ENCODE results near the gene OGA.

OGA gene

GRCh38 chr10:101782811-101783735 lies 35.2 kb downstream of the OGA start, which contains the start of gene NPM3:
TSS of gene NPM3 (minus strand) at chr10:101783446. CDS start at chr10:101783390, 56 bp downstream.
- peak within 1 kb of the TSS; percentile 93 for H3K4me3 ChIP-seq (ENCODE audit: low read depth, low read length)
- TF ChIP-seq, protein P1, sequence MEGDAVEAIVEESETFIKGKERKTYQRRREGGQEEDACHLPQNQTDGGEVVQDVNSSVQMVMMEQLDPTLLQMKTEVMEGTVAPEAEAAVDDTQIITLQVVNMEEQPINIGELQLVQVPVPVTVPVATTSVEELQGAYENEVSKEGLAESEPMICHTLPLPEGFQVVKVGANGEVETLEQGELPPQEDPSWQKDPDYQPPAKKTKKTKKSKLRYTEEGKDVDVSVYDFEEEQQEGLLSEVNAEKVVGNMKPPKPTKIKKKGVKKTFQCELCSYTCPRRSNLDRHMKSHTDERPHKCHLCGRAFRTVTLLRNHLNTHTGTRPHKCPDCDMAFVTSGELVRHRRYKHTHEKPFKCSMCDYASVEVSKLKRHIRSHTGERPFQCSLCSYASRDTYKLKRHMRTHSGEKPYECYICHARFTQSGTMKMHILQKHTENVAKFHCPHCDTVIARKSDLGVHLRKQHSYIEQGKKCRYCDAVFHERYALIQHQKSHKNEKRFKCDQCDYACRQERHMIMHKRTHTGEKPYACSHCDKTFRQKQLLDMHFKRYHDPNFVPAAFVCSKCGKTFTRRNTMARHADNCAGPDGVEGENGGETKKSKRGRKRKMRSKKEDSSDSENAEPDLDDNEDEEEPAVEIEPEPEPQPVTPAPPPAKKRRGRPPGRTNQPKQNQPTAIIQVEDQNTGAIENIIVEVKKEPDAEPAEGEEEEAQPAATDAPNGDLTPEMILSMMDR (IDR thresholded peaks at IDR 0.05; ENCODE audit: low read depth, low read length): no peak

DNA sequence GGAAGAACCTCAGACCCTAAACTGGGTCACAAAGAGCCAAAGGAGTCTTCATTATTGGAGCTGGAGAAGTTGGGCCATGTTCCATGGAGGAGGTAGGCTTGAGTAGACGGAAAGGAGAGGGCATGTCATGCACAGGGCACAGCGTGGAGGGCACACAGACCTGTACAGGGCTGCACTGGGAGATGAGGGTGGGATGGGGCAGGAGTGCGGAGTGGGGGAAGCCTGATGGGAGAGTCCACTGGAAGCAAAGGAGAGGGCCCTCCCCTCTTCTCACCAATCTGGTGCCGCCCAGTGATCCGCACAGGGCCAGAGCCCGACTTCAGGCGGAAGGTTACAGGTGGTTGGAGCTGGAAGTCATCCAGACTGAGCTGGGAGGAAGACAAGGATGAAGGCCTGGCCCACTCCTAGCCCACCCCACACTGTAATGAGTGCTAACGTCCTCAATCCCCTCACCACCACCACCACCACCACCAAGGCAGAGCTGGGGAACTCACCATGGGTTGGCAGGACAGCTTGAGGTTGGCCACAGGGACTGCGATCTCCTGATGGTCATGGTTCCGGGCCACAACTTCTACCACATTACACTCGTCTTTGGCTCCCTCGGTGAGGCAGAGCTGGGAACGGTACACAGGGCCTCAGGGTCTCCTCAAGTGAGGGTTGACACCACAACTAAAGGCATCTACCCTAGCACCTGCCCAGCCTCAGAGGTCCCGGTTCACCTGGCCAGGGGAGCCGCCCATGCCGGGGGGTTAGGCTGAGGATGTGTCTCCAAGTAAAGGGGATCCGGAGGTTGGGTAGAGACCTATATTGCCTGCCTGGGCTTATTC lies 36.0 kb downstream of the OGA start:
- peak overlapping the region; percentile 93 for H3K4me3 ChIP-seq (ENCODE audit: low read depth, low read length)
- TF ChIP-seq, protein P1 (IDR thresholded peaks at IDR 0.05; ENCODE audit: low read depth, low read length): no peak

- TF ChIP-seq, protein P1 (IDR thresholded peaks at IDR 0.05; ENCODE audit: low read depth, low read length): no peak
Observed at GRCh38 chr10:101781655-101781983, 36.6 kb downstream of the OGA start.

DNA sequence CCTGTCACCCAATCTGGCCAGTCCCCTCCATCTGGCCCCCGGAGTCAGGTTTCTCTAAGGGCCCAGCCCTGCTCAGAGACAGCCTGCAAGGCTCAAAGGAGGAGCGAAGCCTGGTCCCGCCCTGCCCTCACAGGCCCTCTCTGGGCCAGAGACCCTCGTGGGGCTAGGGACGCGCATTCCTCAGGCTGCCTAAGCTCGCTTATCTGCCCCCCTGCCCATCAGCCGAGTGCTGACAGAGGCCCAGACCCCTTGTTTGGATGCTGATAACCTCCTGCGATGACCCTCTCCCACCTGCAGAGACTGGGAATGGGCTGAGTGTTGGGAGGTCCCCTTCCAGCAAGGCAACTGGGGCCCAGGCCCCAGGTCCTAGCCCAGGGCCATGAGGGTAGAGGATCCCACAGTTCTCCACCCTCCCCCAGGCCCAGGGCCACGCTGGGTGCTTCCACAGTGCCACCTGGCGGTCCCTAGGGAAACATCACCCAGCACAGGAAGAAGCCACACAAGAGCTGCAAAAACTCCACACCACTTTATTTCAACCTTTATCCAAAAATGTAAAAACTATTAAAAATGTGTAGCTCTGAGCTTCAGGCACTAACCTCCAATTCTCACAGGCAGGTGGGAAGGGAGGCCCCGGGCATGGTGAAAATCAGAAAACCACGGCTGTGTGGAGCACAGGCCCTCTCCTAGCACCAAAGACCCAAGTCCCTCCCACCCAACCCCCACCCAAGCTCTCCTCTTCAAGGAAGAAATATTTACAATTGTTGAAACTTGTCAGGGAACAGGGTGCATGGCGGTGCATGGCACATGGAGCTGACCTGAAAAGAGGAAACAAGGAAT lies 37.2 kb downstream of the OGA start:
- no peak overlapping the region for H3K4me3 ChIP-seq (ENCODE audit: low read depth, low read length)
- TF ChIP-seq, protein P1 (IDR thresholded peaks at IDR 0.05; ENCODE audit: low read depth, low read length): peak; percentile 93

More at GRCh38 chr10:101781655-101781983, 36.6 kb downstream of the OGA start:
- no peak overlapping the region; the same call in 1 of the 2 replicates for H3K4me3 ChIP-seq (ENCODE audit: low read depth, low read length)

DNA sequence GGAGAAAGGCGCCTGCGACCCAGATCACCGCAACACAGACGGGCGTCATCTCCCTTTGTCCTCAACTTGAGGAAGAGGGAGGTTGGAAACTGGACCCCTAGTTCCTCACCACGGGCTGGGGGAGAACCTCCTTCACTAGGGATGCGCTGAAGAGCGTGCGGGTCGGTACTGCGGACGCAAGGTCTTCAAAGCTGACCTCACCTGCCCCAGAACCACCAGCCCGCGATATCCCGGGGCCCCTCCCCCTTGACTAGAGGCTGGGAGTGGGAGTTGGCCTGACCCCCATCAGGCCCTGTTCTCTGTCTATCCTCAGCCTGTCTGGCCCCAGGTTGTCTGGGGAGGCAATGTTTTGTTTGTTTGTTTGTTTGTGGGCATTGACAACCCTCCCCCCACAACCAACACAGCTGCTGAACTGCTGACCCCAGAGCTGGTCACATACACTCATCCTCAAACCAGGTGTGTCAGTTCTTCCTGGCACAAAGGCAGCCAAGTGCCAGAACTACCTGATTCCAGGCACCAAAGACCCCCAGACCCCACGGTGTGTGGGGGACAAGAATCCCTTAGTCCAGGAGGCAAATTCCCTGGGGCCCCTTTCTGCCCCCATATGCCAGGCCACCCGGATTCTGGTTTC lies 37.9 kb downstream of the OGA start:
- TF ChIP-seq, protein P1 (IDR thresholded peaks at IDR 0.05; ENCODE audit: low read depth, low read length): no peak; the same call in 1 of the 2 replicates
- H3K4me3 ChIP-seq (ENCODE audit: low read depth, low read length): no peak overlapping the region

DNA sequence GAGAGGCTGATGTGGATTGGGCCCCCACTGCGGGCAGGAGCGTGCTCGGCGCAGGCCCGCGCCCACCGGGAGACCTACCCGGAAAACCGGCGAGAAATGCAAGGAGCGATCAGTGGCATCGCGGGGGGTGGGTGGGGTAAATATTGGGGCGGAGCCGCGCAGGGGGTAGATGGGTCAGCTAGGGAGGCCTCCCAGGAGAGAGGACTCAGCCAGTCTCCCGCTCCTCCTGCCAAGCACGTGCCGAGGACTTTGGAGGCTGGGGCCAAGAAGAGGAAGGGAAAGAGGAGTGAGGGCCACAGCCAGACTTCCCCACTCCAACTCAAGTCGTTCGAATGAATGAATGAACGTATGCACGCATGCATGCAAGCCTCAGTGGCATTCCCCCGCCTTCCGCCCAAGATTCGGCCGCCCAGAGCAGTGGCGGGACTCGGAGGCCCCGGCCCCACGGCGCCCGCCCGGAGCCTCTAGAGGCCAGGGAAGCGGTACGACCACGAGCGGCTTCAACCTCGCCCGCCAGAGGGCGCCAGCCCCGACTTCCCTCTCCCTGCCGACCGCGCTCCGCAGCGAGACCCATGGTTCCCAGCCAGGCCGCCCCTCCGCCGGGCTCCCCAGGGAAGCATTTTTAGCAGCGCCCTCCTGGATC lies 38.6 kb downstream of the OGA start:
- no peak overlapping the region for H3K4me3 ChIP-seq (ENCODE audit: low read depth, low read length)

More for the DNA sequence above, 38.6 kb downstream of the OGA start:
- TF ChIP-seq, protein P1 (IDR thresholded peaks at IDR 0.05; ENCODE audit: low read depth, low read length): peak; percentile 55

Data from WI38 (cell line).